ENCODE measurements around the gene ADD3. TPM values are rescaled to one million over a fixed set of nuclear protein-coding genes. Genes with fewer than 3 reads are reported as not detected.

Gene ADD3
- total RNA-seq, 1 donor from 2014 or later = 95.3 TPM

DNA sequence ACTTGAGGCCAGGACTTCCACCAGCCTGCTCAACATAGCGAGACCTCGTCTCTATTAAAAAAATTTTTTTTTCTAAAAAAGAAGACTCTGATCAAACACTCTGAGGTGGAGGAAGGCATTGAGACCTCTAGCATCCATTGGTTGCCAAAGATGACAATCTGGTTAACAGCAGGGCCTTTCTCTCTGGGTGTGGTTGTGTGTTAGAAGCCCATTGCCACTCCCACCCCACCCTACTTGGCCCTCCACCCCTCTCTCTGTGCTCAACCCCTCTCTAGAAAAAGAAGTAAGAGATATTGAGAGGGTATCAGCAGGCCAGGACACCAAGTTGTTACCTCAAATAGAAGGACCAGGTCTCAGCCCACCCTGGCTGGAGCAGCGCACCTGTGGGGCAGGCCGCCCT lies 142.3 kb downstream of the ADD3 start:
- ATAC-seq (ENCODE audit: low read depth) (no peak), DNase-seq (no peak)
- ChIA-PET CTCF (no interaction called here), POLR2A (no interaction called here)
- Mint-ChIP-seq H3K9me3 (no peaks in the 10 kb centered on the region), H3K27ac (no peak overlapping the region), H3K4me1 (peaks cover 43% of the 10 kb centered on the region), H3K27me3 (peaks cover 33% of the 10 kb centered on the region), H3K4me3 (no peak overlapping the region), H3K36me3 (ENCODE audit: low read depth) (no peaks in the 10 kb centered on the region)
- TF ChIP-seq, protein P1, sequence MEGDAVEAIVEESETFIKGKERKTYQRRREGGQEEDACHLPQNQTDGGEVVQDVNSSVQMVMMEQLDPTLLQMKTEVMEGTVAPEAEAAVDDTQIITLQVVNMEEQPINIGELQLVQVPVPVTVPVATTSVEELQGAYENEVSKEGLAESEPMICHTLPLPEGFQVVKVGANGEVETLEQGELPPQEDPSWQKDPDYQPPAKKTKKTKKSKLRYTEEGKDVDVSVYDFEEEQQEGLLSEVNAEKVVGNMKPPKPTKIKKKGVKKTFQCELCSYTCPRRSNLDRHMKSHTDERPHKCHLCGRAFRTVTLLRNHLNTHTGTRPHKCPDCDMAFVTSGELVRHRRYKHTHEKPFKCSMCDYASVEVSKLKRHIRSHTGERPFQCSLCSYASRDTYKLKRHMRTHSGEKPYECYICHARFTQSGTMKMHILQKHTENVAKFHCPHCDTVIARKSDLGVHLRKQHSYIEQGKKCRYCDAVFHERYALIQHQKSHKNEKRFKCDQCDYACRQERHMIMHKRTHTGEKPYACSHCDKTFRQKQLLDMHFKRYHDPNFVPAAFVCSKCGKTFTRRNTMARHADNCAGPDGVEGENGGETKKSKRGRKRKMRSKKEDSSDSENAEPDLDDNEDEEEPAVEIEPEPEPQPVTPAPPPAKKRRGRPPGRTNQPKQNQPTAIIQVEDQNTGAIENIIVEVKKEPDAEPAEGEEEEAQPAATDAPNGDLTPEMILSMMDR (IDR thresholded peaks at IDR 0.05) = no peak
- intact Hi-C loops (cut with micrococcal nuclease) = no loop called here

DNA sequence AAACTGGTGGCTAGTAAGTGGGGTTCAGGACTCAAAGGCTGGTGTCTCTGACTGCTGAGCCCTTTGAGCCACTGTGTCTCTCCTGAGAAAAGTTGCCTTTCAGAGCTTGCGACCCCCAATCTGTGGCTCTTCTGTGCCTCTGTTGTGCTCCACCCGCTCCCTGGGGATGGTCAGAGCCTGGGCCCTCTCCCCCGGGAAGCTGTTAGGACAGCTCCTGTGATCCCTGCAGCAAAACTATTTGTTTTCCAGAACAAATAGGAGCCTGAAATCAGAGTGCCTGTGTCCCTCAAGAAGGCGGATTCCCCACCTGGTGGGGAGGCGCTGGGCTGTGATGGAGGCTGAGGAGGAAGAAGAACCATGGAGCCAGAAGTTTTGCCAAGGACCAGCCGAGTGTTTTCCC lies 143.2 kb downstream of the ADD3 start:
- no peak overlapping the region for H3K4me3 Mint-ChIP-seq
- peaks cover 50% of the 10 kb centered on the region for H3K4me1 Mint-ChIP-seq
- peaks cover 33% of the 10 kb centered on the region for H3K27me3 Mint-ChIP-seq
- H3K27ac Mint-ChIP-seq = no peak overlapping the region
- H3K9me3 Mint-ChIP-seq = no peaks in the 10 kb centered on the region
- TF ChIP-seq, protein P1 (IDR thresholded peaks at IDR 0.05) = no peak
- no peak for DNase-seq
- POLR2A ChIA-PET = interaction anchor here (0.6 kb wide), 1 partner anchor 71 kb away, joined by 3 read pairs; no protein-coding TSS in a partner anchor
- CTCF ChIA-PET = no interaction called here
- ATAC-seq (ENCODE audit: low read depth) = no peak
- intact Hi-C loops (cut with micrococcal nuclease) = no loop called here
- no peaks in the 10 kb centered on the region for H3K36me3 Mint-ChIP-seq (ENCODE audit: low read depth)

DNA sequence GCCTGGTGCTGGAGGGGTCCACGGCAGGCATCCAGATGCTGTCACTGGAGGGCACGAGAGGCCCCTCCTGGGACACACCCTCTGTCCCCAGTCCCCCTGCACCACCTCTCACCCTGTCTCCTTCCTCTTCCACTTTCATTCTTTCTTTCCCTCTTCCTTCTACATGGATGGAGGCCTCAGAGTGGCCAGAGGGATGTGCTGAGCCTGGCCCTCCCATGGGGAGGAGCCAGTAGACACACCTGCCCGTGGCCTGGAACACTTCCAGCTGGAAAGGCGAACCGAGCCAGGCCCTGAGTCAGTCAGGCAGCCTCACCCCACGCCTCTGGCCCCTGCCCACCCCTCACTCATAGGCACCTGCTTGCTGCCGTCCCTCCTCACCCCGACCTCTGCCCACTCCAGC lies 143.7 kb downstream of the ADD3 start:
- H3K27me3 Mint-ChIP-seq = peaks cover 33% of the 10 kb centered on the region
- no peak overlapping the region for H3K27ac Mint-ChIP-seq
- peaks cover 55% of the 10 kb centered on the region for H3K4me1 Mint-ChIP-seq
- TF ChIP-seq, protein P1 (IDR thresholded peaks at IDR 0.05) = no peak
- CTCF ChIA-PET = no interaction called here
- intact Hi-C loops (cut with micrococcal nuclease) = no loop called here
- ATAC-seq (ENCODE audit: low read depth) (no peak), DNase-seq (no peak)
- no peaks in the 10 kb centered on the region for H3K9me3 Mint-ChIP-seq
- POLR2A ChIA-PET = no interaction called here
- no peaks in the 10 kb centered on the region for H3K36me3 Mint-ChIP-seq (ENCODE audit: low read depth)
- H3K4me3 Mint-ChIP-seq = no peak overlapping the region

DNA sequence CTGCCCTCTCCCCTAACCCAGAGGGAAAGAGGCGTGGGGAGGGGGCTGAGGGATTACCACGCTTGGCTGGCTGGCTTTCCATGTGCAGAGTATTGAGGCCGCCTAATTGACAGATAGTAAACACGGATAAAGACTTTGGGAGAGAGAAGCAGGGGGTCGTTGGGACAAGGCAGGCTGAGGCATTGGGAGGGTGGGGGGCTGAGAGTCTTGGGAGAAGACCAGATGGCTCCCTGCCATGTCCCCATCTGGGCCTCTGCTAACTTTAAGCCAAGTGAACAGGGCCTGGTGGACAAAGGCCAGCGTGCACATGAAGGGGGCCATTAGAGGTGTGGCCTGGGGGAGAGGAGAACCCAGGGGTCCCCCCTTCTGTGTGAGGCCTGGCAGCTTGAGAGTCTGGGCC lies 144.2 kb downstream of the ADD3 start:
- Mint-ChIP-seq H3K27ac (no peak overlapping the region), H3K36me3 (ENCODE audit: low read depth) (no peaks in the 10 kb centered on the region), H3K9me3 (no peaks in the 10 kb centered on the region), H3K4me1 (peaks cover 60% of the 10 kb centered on the region), H3K4me3 (no peak overlapping the region), H3K27me3 (peaks cover 33% of the 10 kb centered on the region)
- CTCF ChIA-PET = interaction anchor here (1.1 kb wide), 1 partner anchor 14 kb away, joined by 5 read pairs; no protein-coding TSS in a partner anchor
- POLR2A ChIA-PET = interaction anchor here (0.9 kb wide), 1 partner anchor 7 kb away, joined by 3 read pairs; no protein-coding TSS in a partner anchor
- intact Hi-C loops (cut with micrococcal nuclease) = no loop called here
- TF ChIP-seq, protein P1 (IDR thresholded peaks at IDR 0.05) = no peak
- DNase-seq = no peak
- no peak for ATAC-seq (ENCODE audit: low read depth)

DNA sequence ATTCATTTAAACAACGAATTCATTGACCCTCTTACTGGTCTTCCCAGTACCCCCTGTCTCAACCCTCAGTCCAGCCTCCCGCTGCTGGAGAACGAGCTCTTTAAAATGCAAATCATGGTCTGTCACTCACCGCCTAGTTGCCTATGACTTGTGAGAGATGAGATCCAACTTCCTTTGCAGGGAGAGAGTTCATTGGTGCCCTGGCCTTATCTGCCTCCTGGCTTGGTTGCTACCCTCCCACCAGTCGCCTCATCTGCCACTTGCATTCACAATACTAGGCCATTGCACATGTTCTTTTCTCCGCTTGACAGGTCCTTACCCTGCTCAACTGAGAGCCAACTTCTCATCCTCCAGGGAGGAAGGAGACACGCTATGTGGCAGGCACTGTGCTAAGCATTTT lies 145.6 kb downstream of the ADD3 start:
- TF ChIP-seq, protein P1 (IDR thresholded peaks at IDR 0.05) = no peak
- H3K27ac Mint-ChIP-seq = peak overlapping the region; percentile 62
- intact Hi-C loops (cut with micrococcal nuclease) = loop anchor here (1.0 kb wide), 1 partner anchor 15 kb away; no protein-coding TSS in a partner anchor
- H3K4me3 Mint-ChIP-seq = peak overlapping the region; percentile 61
- no peaks in the 10 kb centered on the region for H3K9me3 Mint-ChIP-seq
- POLR2A ChIA-PET = interaction anchor here (1.3 kb wide), 1 partner anchor 55 kb away, joined by 4 read pairs; no protein-coding TSS in a partner anchor
- CTCF ChIA-PET = interaction anchor here (1.5 kb wide), 1 partner anchor 269 kb away, joined by 4 read pairs; no protein-coding TSS in a partner anchor
- DNase-seq (no peak), ATAC-seq (ENCODE audit: low read depth) (peak; percentile 75)
- H3K36me3 Mint-ChIP-seq (ENCODE audit: low read depth) = no peaks in the 10 kb centered on the region
- H3K27me3 Mint-ChIP-seq = peaks cover 33% of the 10 kb centered on the region
- H3K4me1 Mint-ChIP-seq = peaks cover 66% of the 10 kb centered on the region

Measured in activated B cell treated with CpG ODN at 0.5 μM for 24 hours (primary cell).